Limb (tissue), 2 donors: ENCODE results near the gene CLRN3.

Experiments used
- DNase-seq, 2 donors: peaks; one replicate each; pipeline ENCODE4 v3.0.0-alpha.2; 2016; ENCODE audit errors: extremely low spot score in 2 of 2

Gene CLRN3

GRCh38 chr10:127919418-127920271 is 26.9 kb upstream of the CLRN3 start:
- DNase-seq: no peak

GRCh38 chr10:127918572-127918971 is 25.8 kb upstream of the CLRN3 start:
- DNase-seq: no peak

- DNase-seq: no peak
Measured at GRCh38 chr10:127916826-127917225, 24.1 kb upstream of the CLRN3 start.

GRCh38 chr10:127915324-127915723 is 22.6 kb upstream of the CLRN3 start:
- DNase-seq: no peak

DNA sequence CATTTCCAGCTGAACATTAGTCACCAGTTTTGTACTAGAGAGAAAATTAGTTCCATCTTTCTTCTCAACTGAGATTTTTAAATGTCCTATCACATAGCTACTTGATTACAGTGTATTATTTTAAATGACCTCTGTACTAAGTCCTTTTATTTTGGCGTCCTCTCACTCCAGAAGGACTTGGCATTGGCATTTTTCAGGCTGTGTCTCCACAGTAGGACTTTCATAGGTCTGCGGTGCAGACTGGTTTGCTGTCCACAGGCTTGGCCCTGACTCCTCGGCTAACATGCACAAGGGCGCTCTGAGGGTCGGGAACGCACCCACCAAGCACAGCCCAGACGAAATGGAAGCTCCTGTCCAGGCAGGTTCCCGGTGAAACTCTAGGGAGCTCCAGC is 20.6 kb upstream of the CLRN3 start:
- DNase-seq: no peak

- DNase-seq: no peak
Measured at GRCh38 chr10:127912607-127913367, 20.0 kb upstream of the CLRN3 start.

- no peak for DNase-seq
Measured at GRCh38 chr10:127911867-127912257, 19.1 kb upstream of the CLRN3 start.

GRCh38 chr10:127911218-127911866 is 18.6 kb upstream of the CLRN3 start:
- no peak for DNase-seq

DNA sequence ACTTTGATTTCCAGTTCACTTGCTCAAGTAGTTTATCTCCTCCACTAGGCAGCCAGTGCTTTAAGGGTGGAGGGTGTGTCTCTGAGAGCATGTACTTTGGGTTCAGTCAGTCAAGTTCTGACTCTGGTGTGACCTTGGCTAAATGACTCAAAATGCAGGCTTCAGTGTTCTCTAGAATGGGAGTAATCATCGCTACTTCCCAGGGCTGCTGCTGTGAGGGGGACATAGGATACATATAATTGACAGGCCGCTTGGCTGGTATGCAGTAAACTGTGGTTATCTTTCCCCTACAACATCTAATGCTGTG is 17.7 kb upstream of the CLRN3 start:
- no peak for DNase-seq

DNA sequence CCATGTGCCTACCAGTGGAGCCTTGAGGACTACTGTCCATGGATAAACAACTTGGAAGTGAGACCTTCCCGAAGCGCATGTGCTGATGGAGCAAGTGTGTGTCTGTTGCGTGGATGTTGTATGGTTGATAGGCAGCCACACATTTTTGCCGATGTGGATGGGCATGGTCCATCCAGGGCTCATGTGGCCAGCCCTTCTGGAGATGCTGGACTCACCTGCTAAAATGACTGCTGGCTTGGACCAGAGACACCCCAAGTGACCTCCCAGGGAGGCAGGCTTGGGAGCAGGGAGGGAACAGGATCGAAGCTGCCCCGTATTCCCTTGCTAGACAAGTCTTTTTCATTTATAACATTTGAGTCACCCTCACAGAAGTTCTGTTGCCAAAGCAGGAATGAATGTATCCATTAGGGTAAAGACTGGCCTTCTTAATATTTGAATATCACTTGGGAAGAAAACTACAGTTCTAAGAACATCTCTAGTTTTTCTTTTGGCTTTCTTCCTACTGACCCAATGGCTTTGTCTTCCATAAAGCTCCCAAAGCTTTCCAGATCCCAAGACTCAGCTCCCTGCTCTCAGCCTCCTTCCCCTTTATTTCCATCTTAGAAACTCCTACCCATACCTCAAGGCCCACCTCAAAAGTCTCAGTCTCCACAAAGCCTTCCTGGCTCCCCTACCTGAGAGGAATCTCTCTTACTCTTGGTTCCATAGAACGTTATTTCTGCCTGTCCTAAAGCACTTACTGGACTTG is 17.1 kb upstream of the CLRN3 start:
- no peak for DNase-seq

GRCh38 chr10:127908959-127909267 is 16.2 kb upstream of the CLRN3 start:
- no peak for DNase-seq

DNA sequence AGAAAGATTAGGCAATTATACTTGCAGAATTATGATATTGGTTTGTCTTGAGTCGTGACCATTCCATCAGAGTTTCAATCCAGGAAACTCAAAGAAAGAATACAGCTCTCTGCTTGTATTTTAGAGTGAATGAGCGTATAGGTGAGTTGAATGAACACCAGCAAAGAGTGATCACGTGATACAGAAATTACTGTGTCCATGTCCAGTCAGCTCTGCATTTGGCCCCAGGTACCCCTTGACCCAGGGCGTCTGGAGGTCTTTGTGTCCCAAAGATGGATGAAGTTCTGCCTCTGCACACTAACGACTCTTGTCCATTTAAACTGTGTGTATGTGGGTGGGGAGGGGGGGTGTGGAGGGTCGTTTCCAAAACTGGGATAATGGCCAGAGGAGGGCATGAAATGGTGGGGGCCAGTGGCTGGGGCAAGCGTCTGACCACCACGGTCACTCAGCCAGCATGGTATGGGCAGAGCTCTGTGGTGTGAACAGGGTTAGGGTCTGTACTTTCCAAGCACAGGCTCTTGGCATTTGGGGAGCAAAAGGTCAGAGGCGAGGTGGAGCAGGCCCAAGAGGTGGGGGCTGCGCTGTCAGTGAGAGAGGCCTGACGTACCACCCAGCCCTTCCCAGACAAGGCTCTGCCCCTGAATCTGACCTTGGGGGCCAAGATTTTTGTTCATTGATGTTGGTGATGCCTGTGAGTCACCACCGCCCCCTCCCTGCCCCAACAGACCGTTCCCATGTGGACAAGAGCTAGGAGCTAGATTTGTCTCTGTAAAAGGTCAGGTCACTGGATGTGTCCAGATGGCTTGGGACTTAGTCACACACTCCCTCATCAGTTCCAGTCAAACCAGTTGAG is 15.6 kb upstream of the CLRN3 start:
- no peak for DNase-seq

- peak in 1 of 2 donors; percentile 57 for DNase-seq
Measured at GRCh38 chr10:127907411-127908105, 14.8 kb upstream of the CLRN3 start.

GRCh38 chr10:127906548-127907377 is 14.0 kb upstream of the CLRN3 start, which contains the start of gene PTPRE:
Gene PTPRE (plus strand): TSS chr10:127907103. CDS start chr10:128040882, 133,779 bp downstream.
- DNase-seq: peak; percentile 64 to 84

- DNase-seq: no peak
Measured at GRCh38 chr10:127905848-127906261, 13.1 kb upstream of the CLRN3 start.

GRCh38 chr10:127905001-127905847 is 12.5 kb upstream of the CLRN3 start:
- peak in 1 of 2 donors; percentile 13 for DNase-seq

DNA sequence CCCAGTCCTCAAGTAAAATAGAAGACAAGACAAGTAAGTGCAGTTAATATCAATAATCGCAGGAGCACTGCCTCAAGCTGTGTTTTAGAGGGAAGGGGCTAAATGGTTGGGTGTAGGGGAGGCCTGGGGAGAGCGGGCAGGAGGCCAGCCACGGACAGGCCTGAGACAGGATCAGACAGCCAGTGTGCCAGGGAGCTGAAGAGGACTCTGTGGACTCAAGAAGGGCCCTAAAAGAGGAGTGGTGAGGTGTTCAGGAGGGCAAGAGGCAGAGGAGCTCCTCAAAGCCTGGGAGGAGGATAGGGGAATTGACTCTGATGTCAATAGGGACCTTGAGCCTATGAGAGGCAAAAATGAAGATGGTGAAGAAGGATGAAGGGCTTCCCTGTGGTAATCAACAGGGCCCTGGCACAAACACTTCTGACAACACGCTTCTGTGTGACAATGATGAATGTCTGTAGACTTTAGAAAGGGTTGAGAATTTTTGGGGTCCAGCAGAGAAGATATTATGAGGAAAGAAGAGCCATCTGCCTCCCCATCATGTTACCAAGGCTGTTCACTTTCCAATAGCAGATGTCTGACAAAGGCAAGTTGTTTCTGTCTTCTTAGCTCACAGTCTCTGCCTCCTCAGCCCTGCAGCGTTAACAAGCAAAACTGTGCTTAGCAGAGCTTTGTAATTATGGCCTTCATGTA is 11.7 kb upstream of the CLRN3 start:
- peak in 1 of 2 donors; percentile 13 for DNase-seq

DNA sequence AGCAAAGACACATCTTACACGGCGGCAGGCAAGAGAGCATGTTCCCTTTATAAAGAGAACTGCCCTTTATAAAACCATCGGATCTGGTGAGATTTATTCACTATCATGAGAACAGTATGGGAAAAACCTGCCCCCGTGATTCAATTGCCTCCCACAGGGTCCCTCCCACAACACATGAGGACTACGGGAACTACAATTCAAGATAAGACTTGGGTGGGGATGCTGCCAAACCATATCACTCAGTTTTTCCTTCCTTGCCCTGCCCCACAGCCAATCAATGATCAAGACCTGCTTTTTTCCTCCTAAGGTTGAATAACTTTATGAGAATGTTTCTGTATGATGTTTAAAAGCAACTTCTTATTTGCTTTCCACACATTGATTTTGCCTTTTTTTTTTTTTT is 11.0 kb upstream of the CLRN3 start:
- peak in 1 of 2 donors; percentile 2 for DNase-seq
